NB4 (cell line): ENCODE results near the gene CCDC107.

Source experiments
- CTCF ChIP-seq: IDR thresholded peaks from one replicate; pipeline ENCODE4 v1.5.1; 2012; ENCODE audit warnings: low read depth, low read length
- POLR2A ChIP-seq: IDR thresholded peaks from 2 replicates; pipeline ENCODE4 v1.6.1; 2011; ENCODE audit warnings: mild to moderate bottlenecking; ENCODE audit not compliant: insufficient read length; ENCODE audit errors: extremely low read depth

- TF ChIP-seq CTCF (no peak), POLR2A (no peak)
These were observed 27.4 kb downstream of the CCDC107 start for GRCh38 chr9:35685506-35685905.
